Endothelial cell of umbilical vein (primary cell): ENCODE data around the gene NR5A2. TPM values are rescaled to one million over a fixed set of nuclear protein-coding genes. Genes with fewer than 3 reads are reported as not detected.

Experiments
- BruUV-seq: library from RNA; stranded (reverse); fragments of 400-500 nt; replicated peaks from 2 replicates; lab custom pipeline; 2021; lab: Mats Ljungman, UMichigan
- CTCF ChIA-PET: fragments of 300-600, 350-600 bp; sonication (Branson Sonifier 250); formaldehyde crosslinking; loops from one replicate; lab custom pipeline; 2021; ENCODE audit warnings: antibody characterized with exemption, inconsistent platforms; lab: Charles Lee
- POLR2A ChIA-PET: fragments of 300-600, 350-600 bp; sonication (Branson Sonifier 250); formaldehyde crosslinking; loops from one replicate; lab custom pipeline; 2021; ENCODE audit warnings: antibody characterized with exemption, inconsistent platforms; lab: Charles Lee
- DNase-seq: peaks from one replicate; pipeline ENCODE4 v3.0.0-alpha.2; 2011; ENCODE audit warnings: low read depth, low spot score
- FAIRE-seq: peaks from 2 replicates; lab custom pipeline; 2011; peaks lifted over from hg19 to GRCh38; lab: Jason Lieb, UNC
- H2AFZ ChIP-seq: 2 replicates; pipeline ENCODE4 v1.6.0; 2012; ENCODE audit warnings: low read depth, low read length, control low read depth, inconsistent platforms
- H3K27ac ChIP-seq: 2 replicates; pipeline ENCODE4 v1.5.1; 2011; ENCODE audit warnings: low read depth, mild to moderate bottlenecking, control low read depth, low read length, moderate library complexity; ENCODE audit not compliant: insufficient read depth
- H3K27me3 ChIP-seq, 2 experiments: 2 replicates each; pipeline versions ENCODE4 v1.6.0 to v1.6.1; 2011; ENCODE audit warnings: low read length in 2 of 2, mixed read lengths in 1 of 2; ENCODE audit not compliant: control insufficient read depth in 2 of 2, insufficient read depth in 2 of 2
- H3K36me3 ChIP-seq, 2 experiments: 2 replicates in 1 of 2; 3 replicates in 1 of 2; pipeline ENCODE4 v1.5.1; 2011; ENCODE audit warnings: low read length in 2 of 2, mild to moderate bottlenecking in 1 of 2, moderate library complexity in 1 of 2; ENCODE audit not compliant: control insufficient read depth in 2 of 2, insufficient read depth in 2 of 2; ENCODE audit errors: extremely low read depth in 1 of 2
- H3K4me1 ChIP-seq: 3 replicates; pipeline ENCODE4 v1.5.1; 2011; ENCODE audit warnings: mild to moderate bottlenecking, low read length; ENCODE audit not compliant: control insufficient read depth, insufficient read depth; ENCODE audit errors: extremely low read depth
- H3K4me2 ChIP-seq: 2 replicates; pipeline ENCODE4 v1.6.1; 2011; ENCODE audit warnings: low read length, control low read depth, mixed read lengths; ENCODE audit not compliant: insufficient read depth
- H3K4me3 ChIP-seq, 3 experiments: fragments of 200-600 bp in 1 of 3; sonication (generic), shearing (Covaris generic) in 1 of 3; replicated peaks in 1 of 3; 2 replicates each; pipeline ENCODE4 v1.5.1; 2011 to 2016; ENCODE audit warnings: control low read depth in 3 of 3, low read length in 3 of 3, mild to moderate bottlenecking in 2 of 3, inconsistent platforms in 1 of 3, low read depth in 1 of 3, moderate library complexity in 1 of 3; ENCODE audit not compliant: insufficient read depth in 1 of 3
- H3K79me2 ChIP-seq: 2 replicates; pipeline ENCODE4 v1.6.0; 2012; ENCODE audit warnings: low read length, inconsistent platforms; ENCODE audit not compliant: control insufficient read depth, insufficient read depth
- H3K9ac ChIP-seq: replicated peaks from 2 replicates; pipeline ENCODE3; 2011; ENCODE audit warnings: low read length, control low read depth; ENCODE audit not compliant: insufficient read depth; ENCODE audit errors: extremely low read depth
- H3K9me1 ChIP-seq: replicated peaks from 3 replicates; pipeline ENCODE4 v1.6.0; 2011; ENCODE audit warnings: mild to moderate bottlenecking, low read length; ENCODE audit not compliant: control insufficient read depth, insufficient read depth; ENCODE audit errors: extremely low read depth
- H3K9me3 ChIP-seq: replicated peaks from 2 replicates; pipeline ENCODE4 v1.5.1; 2012; ENCODE audit warnings: low read length, inconsistent platforms; ENCODE audit not compliant: control insufficient read depth, insufficient read depth
- H4K20me1 ChIP-seq: replicated peaks from 2 replicates; pipeline ENCODE3; 2011; ENCODE audit warnings: mild to moderate bottlenecking, low read length; ENCODE audit not compliant: control insufficient read depth, insufficient read depth; ENCODE audit errors: extremely low read depth
- CTCF ChIP-seq, 2 donors: IDR thresholded peaks; 1 replicate in 1 of 2; 2 replicates in 1 of 2; pipeline ENCODE4 v1.5.1; 2011; ENCODE audit warnings: low read length in 2 of 2, mild to moderate bottlenecking in 2 of 2, moderate library complexity in 2 of 2, control low read depth in 1 of 2, inconsistent platforms in 1 of 2, low read depth in 1 of 2; ENCODE audit not compliant: insufficient read depth in 1 of 2; ENCODE audit errors: extremely low read depth in 1 of 2
- EZH2 ChIP-seq: IDR thresholded peaks from 2 replicates; pipeline ENCODE4 v1.6.1; 2012; ENCODE audit warnings: borderline replicate concordance, low read depth, mild to moderate bottlenecking, moderate library complexity, low read length, inconsistent platforms; ENCODE audit not compliant: severe bottlenecking
- FOS ChIP-seq: IDR thresholded peaks from 2 replicates; pipeline ENCODE4 v1.6.1; 2011; ENCODE audit warnings: mild to moderate bottlenecking, low read length, moderate library complexity, borderline replicate concordance; ENCODE audit not compliant: insufficient read depth
- GATA2 ChIP-seq: IDR thresholded peaks from 2 replicates; pipeline ENCODE4 v1.7.0; 2011; ENCODE audit warnings: low read depth, mild to moderate bottlenecking, moderate library complexity, mixed read lengths, low read length; ENCODE audit not compliant: insufficient read length, insufficient read depth
- JUN ChIP-seq: IDR thresholded peaks from 2 replicates; pipeline ENCODE4 v1.6.1; 2011; ENCODE audit warnings: borderline replicate concordance, low read depth; ENCODE audit not compliant: insufficient read length, insufficient read depth
- MAX ChIP-seq: IDR thresholded peaks from 2 replicates; pipeline ENCODE4 v1.6.1; 2011; ENCODE audit not compliant: insufficient read depth, insufficient read length
- MYC ChIP-seq: IDR thresholded peaks from one replicate; pipeline ENCODE4 v1.6.1; 2011; ENCODE audit warnings: mild to moderate bottlenecking, low read depth, low read length
- POLR2A ChIP-seq: IDR thresholded peaks from 2 replicates; pipeline ENCODE4 v1.6.1; 2012; ENCODE audit warnings: low read depth, mild to moderate bottlenecking, control low read depth, low read length
- POLR2AphosphoS5 ChIP-seq: IDR thresholded peaks from 2 replicates; pipeline ENCODE4 v1.6.1; 2012; ENCODE audit warnings: low read depth, mild to moderate bottlenecking, control low read depth, low read length, moderate library complexity; ENCODE audit not compliant: insufficient read depth
- dilution Hi-C: fragments of 300-500 bp; cut with MboI; formaldehyde crosslinking; loops from one replicate; pipeline ENCODE4 v1.15.0; 2019; ENCODE audit warnings: low sequenced_read_pairs; ENCODE audit not compliant: extremely low pct_ligation_motif_present
- intact Hi-C: fragments of 100-400 bp; cut with micrococcal nuclease; formaldehyde crosslinking; loops from one replicate; pipeline ENCODE4 v1.10.0; 2022
- polyA plus RNA-seq, 4 experiments: library from polyadenylated mRNA; depleted of rRNA in 3 of 4; stranded (reverse) in 3 of 4; unstranded in 1 of 4; fragments of >200 nt; gene quantifications; 2 replicates each; pipeline versions ENCODE4 v1.2.1 to v1.2.3, GENCODE V29; 2011 to 2012; ENCODE audit warnings: missing spikeins in 1 of 4
- total RNA-seq: library from RNA; stranded (reverse); gene quantifications from 2 replicates; pipeline ENCODE4 v1.2.3, GENCODE V29; 2021

Gene NR5A2
- total and polyA plus RNA-seq, 2 donors (not counting 3 experiments of a cell fraction or from before 2014, with no cell fraction given): 3.4 to 12.1 TPM

- TF ChIP-seq POLR2A: no peak
- no peak for TF ChIP-seq MAX
- no peak for TF ChIP-seq MYC
- TF ChIP-seq FOS: no peak
- no peak for TF ChIP-seq JUN
- Histone ChIP-seq H3K9me3 (no peaks in the 10 kb centered on the region), H2AFZ (no peak overlapping the region), H3K27ac (no peak overlapping the region), H3K36me3 (no peaks in the 10 kb centered on the region), H3K27me3 (no peaks in the 10 kb centered on the region), H3K4me2 (no peak overlapping the region), H4K20me1 (no peaks in the 10 kb centered on the region), H3K79me2 (no peaks in the 10 kb centered on the region), H3K9ac (no peak overlapping the region), H3K9me1 (no peaks in the 10 kb centered on the region), H3K4me1 (no peaks in the 10 kb centered on the region), H3K4me3 (no peak overlapping the region)
- BruUV-seq: no TSS peak
- ChIA-PET POLR2A (no interaction called here), CTCF (interaction anchor here (1.3 kb wide), 2 partner anchors 42 to 431 kb away, joined by 3 read pairs; no protein-coding TSS in a partner anchor)
- FAIRE-seq: no peak
- dilution Hi-C loops: no loop called here
- intact Hi-C loops: no loop called here
- DNase-seq: no peak
Observed at GRCh38 chr1:200115532-200115931, 88.0 kb downstream of the NR5A2 start.

GRCh38 chr1:200116324-200116723 is 88.8 kb downstream of the NR5A2 start:
- Histone ChIP-seq H3K27ac (no peak overlapping the region), H3K79me2 (no peaks in the 10 kb centered on the region), H3K9ac (no peak overlapping the region), H3K27me3 (no peaks in the 10 kb centered on the region), H4K20me1 (no peaks in the 10 kb centered on the region), H2AFZ (no peak overlapping the region), H3K9me3 (no peaks in the 10 kb centered on the region), H3K4me2 (no peak overlapping the region), H3K4me1 (no peaks in the 10 kb centered on the region), H3K36me3 (no peaks in the 10 kb centered on the region), H3K9me1 (no peaks in the 10 kb centered on the region), H3K4me3 (no peak overlapping the region)
- intact Hi-C loops: no loop called here
- ChIA-PET POLR2A (no interaction called here), CTCF (interaction anchor here (1.3 kb wide), 1 partner anchor 432 kb away, joined by 3 read pairs; no protein-coding TSS in a partner anchor)
- TF ChIP-seq POLR2A (no peak), MAX (no peak), GATA2 (no peak), CTCF (IDR thresholded peaks at IDR 0.05; ENCODE audit: extremely low read depth in 1 of 2, insufficient read depth in 1 of 2, low read depth in 1 of 2, low read length in 2 of 2) (no peak), FOS (no peak), EZH2 (no peak), MYC (no peak), JUN (no peak), POLR2AphosphoS5 (no peak)
- no TSS peak for BruUV-seq
- FAIRE-seq (no peak), DNase-seq (no peak)
- dilution Hi-C loops: no loop called here
